ENCODE data around the gene DSP. TPM values are rescaled to one million over a fixed set of nuclear protein-coding genes. Genes with fewer than 3 reads are reported as not detected.
A peak's percentile ranks its signal among the peaks of the same experiment; 100 is the strongest.

The DSP gene
- total RNA-seq, 2 donors from 2014 or later, result 60.6 to 211 TPM

GRCh38 chr6:7629321-7629720 is 87.8 kb downstream of the DSP start:
- intact Hi-C loops (cut with DNase I), result no loop called here
- TF ChIP-seq POLR2A (IDR thresholded peaks at IDR 0.05) (no peak), POLR2AphosphoS5 (IDR thresholded peaks at IDR 0.05) (no peak), CTCF (IDR thresholded peaks at IDR 0.05) (no peak)
- H3K9me3 ChIP-seq, result no peaks in the 10 kb centered on the region

GRCh38 chr6:7630792-7631191 is 89.3 kb downstream of the DSP start:
- no peaks in the 10 kb centered on the region for H3K36me3 ChIP-seq
- 89% methylated on average over 5 of the region's 5 CpGs for WGBS
- no peak for DNase-seq (ENCODE audit: low spot score)
- no peak overlapping the region for H3K27ac ChIP-seq
- H3K4me3 ChIP-seq, result no peak overlapping the region
- no peaks in the 10 kb centered on the region for H3K27me3 ChIP-seq (replicated peaks; ENCODE audit: insufficient read depth)
- TF ChIP-seq POLR2AphosphoS5 (IDR thresholded peaks at IDR 0.05) (no peak), CTCF (IDR thresholded peaks at IDR 0.05) (no peak), POLR2A (IDR thresholded peaks at IDR 0.05) (no peak)
- intact Hi-C loops (cut with DNase I), result no loop called here
- no peaks in the 10 kb centered on the region for H3K9me3 ChIP-seq
- H3K4me1 ChIP-seq (replicated peaks), result no peaks in the 10 kb centered on the region

More at GRCh38 chr6:7629321-7629720, 87.8 kb downstream of the DSP start:
- Histone ChIP-seq H3K27me3 (replicated peaks; ENCODE audit: insufficient read depth) (no peaks in the 10 kb centered on the region), H3K4me3 (no peak overlapping the region), H3K4me1 (replicated peaks) (no peaks in the 10 kb centered on the region), H3K27ac (no peak overlapping the region), H3K36me3 (no peaks in the 10 kb centered on the region)
- WGBS, result 59% methylated on average over 2 of the region's 2 CpGs
- DNase-seq (ENCODE audit: low spot score), result no peak

- no peak overlapping the region for H3K4me3 ChIP-seq
- peak; percentile 49 for TF ChIP-seq POLR2AphosphoS5 (IDR thresholded peaks at IDR 0.05)
- TF ChIP-seq POLR2A (IDR thresholded peaks at IDR 0.05), result no peak
- WGBS, result 29% methylated on average over 5 of the region's 5 CpGs
Observed at GRCh38 chr6:7631466-7631865, 90.0 kb downstream of the DSP start.

GRCh38 chr6:7632501-7633290 is 91.2 kb downstream of the DSP start:
- WGBS, result 72% methylated on average over 9 of the region's 9 CpGs
- Histone ChIP-seq H3K36me3 (no peaks in the 10 kb centered on the region), H3K4me3 (no peak overlapping the region), H3K27ac (no peak overlapping the region), H3K4me1 (replicated peaks) (no peaks in the 10 kb centered on the region), H3K27me3 (replicated peaks; ENCODE audit: insufficient read depth) (no peaks in the 10 kb centered on the region), H3K9me3 (no peaks in the 10 kb centered on the region)
- intact Hi-C loops (cut with DNase I), result no loop called here
- TF ChIP-seq POLR2AphosphoS5 (IDR thresholded peaks at IDR 0.05) (no peak), CTCF (IDR thresholded peaks at IDR 0.05) (no peak), POLR2A (IDR thresholded peaks at IDR 0.05) (no peak)
- no peak for DNase-seq (ENCODE audit: low spot score)

More at GRCh38 chr6:7631466-7631865, 90.0 kb downstream of the DSP start:
- Histone ChIP-seq H3K4me1 (replicated peaks) (no peaks in the 10 kb centered on the region), H3K27me3 (replicated peaks; ENCODE audit: insufficient read depth) (no peaks in the 10 kb centered on the region), H3K9me3 (no peaks in the 10 kb centered on the region), H3K36me3 (no peaks in the 10 kb centered on the region), H3K27ac (no peak overlapping the region)
- intact Hi-C loops (cut with DNase I), result no loop called here
- no peak for DNase-seq (ENCODE audit: low spot score)

GRCh38 chr6:7633361-7633760 is 91.9 kb downstream of the DSP start:
- intact Hi-C loops (cut with DNase I), result no loop called here
- WGBS, result 15% methylated on average over 4 of the region's 4 CpGs
- H3K27ac ChIP-seq, result no peak overlapping the region

More at GRCh38 chr6:7633361-7633760, 91.9 kb downstream of the DSP start:
- no peaks in the 10 kb centered on the region for H3K9me3 ChIP-seq
- H3K36me3 ChIP-seq, result no peaks in the 10 kb centered on the region
- TF ChIP-seq POLR2A (IDR thresholded peaks at IDR 0.05) (no peak), CTCF (IDR thresholded peaks at IDR 0.05) (no peak), POLR2AphosphoS5 (IDR thresholded peaks at IDR 0.05) (no peak)
- DNase-seq (ENCODE audit: low spot score), result no peak
- no peaks in the 10 kb centered on the region for H3K27me3 ChIP-seq (replicated peaks; ENCODE audit: insufficient read depth)
- no peak overlapping the region for H3K4me3 ChIP-seq
- H3K4me1 ChIP-seq (replicated peaks), result no peaks in the 10 kb centered on the region
